GM21526 (cell line): ENCODE results near the gene NF1.

Source experiments
- ATAC-seq: cut with Tn5 transposase; IDR thresholded peaks from one replicate; pipeline ENCODE4 v1.9.1; 2021; ENCODE audit warnings: moderate library complexity; ENCODE audit not compliant: unreplicated experiment, low FRiP score

Gene NF1

DNA sequence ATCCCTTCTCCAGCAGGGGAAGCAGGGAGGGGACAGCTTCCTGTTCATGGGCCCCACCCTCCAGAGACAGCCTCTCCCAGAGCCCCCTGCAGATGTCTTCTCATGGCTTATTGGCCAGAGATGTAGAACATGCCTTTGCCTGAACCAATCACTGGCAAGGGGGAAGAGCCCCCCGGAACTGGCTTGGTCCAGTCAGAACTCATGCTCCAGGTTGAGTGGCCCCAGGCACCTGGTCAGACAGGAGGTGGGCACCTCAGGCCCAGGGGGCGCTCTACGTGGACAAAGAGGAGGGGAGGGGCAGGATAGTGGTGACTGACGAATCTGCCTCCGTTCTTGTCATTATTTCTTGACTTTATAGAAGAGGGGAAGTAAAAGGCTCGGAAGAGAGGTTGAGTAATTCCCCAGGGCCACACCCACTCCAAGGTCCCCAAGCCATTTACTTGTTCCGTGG, 320.3 kb downstream of the NF1 start:
- no peak for ATAC-seq

DNA sequence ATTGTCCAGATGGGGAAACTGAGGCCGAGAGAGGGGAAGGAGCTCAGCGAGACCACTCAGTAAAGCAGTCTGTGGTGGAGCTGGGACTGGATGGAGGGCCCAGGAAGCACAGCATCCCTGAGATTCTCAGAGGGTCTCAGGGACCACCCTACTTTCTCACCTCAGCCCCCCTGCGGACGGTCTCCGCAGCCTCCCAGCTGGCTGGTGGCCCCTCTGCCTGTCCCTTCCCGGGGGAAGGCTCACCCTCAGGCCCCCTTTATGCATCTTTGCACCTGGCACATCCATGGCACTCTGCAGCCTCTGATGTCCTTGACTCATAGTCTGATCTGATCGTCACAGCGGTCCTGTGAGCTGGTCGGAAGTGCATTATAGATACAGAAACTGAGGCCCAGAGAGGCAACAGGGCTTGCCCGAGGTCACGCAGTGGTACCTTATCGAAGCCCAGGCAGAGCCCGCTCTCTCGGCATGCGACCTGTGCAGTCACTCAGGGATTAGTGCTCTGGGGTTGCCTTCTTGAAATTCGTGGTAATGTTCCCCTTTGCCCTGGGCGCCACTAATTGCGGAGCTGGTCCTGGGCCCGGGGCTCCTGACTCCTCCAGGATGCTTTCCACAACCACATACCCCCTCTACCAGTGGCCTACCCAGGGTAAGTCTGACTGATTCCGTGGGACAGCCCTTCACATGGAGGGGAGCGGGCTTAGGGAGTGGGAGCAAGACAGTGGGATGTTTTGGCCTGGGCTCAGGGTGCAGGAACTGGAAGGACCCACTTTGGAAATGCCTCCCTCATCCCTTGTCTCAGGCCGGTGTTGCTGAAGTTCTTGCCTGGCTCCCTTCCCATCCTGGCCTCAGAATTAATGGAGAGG, 321.1 kb downstream of the NF1 start:
- ATAC-seq, result no peak

- no peak for ATAC-seq
Observed at GRCh38 chr17:31416503-31416923, 321.7 kb downstream of the NF1 start.

GRCh38 chr17:31417051-31417792, 322.4 kb downstream of the NF1 start:
- ATAC-seq, result no peak

DNA sequence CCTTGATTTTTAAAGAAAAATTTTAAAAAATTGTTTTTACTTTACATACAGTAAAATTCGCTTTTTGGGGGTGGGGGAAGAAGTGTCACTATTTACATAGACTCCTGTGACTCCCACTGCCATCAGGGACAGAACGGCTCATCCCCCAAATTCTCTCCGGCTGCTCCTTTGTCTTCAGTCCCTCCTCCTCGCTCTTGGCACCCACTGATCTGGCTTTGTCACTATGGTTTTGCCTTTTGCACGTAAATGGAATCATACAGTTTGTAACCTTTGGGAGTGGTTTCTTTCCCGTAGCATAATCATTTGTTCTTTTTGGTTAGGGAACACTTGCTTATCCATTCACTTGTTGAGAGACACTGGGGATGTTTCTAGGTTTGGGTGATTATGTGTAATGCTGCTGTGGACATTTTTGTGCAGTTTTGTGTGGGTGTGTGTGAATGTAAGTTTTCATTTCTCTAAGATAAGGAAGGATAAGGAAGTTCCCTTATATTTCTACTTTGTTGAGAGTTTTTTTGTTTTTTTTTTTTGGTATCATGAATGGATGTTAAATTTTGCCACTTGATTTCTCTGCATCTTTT, 324.1 kb downstream of the NF1 start:
- no peak for ATAC-seq

GRCh38 chr17:31422443-31422842, 327.7 kb downstream of the NF1 start:
- ATAC-seq, result no peak

DNA sequence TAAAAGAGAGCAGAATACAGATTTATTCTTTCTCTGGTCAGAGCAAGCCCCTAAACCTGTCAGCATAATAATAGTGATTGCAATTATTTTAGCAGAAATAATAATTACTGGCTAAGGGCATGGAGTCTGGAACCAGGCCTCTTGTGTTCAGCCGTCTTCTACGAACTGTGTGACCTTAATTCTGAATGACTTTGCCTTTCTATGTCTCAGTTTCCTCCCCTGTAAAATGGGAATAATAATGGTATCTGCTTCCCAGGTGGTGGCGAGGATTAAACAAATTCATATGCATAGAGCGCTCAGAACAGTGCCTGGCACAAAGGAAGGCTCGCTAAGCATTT, 330.1 kb downstream of the NF1 start:
- no peak for ATAC-seq

- ATAC-seq, result no peak
Observed at GRCh38 chr17:31425282-31426040, 330.7 kb downstream of the NF1 start.
